Peyer's patch (tissue), 4 donors: ENCODE results near the gene MAST4. TPM values are rescaled to one million over a fixed set of nuclear protein-coding genes. Genes with fewer than 3 reads are reported as not detected.

Source experiments
- DNase-seq, 3 donors: peaks; one replicate each; pipeline ENCODE4 v3.0.0-alpha.2; 2017 to 2019
- H3K27ac ChIP-seq, 4 donors: fragments of 200-600 bp; sonication (generic); one replicate each; pipeline ENCODE4 v1.5.1; 2016 to 2019
- H3K27me3 ChIP-seq, 2 donors: fragments of 200-600 bp; sonication (generic); one replicate each; pipeline ENCODE4 v1.5.1; 2019
- H3K36me3 ChIP-seq, 3 donors: fragments of 200-600 bp; sonication (generic); one replicate each; pipeline ENCODE4 v1.5.1; 2016 to 2019
- H3K4me1 ChIP-seq, 4 donors: fragments of 200-600 bp; sonication (generic); one replicate each; pipeline ENCODE4 v1.5.1; 2016 to 2019
- H3K4me3 ChIP-seq, 4 donors: fragments of 200-600 bp; sonication (generic); 1 replicate in 3 of 4; 2 replicates in 1 of 4; pipeline ENCODE4 v1.5.1; 2016 to 2019; ENCODE audit warnings: mild to moderate bottlenecking in 1 of 4
- H3K9me3 ChIP-seq, 4 donors: fragments of 200-600 bp; sonication (generic); one replicate each; pipeline ENCODE4 v1.5.1; 2016 to 2019; ENCODE audit warnings: mild to moderate bottlenecking in 1 of 4
- CTCF ChIP-seq, 6 experiments: fragments of 450-650 bp in 4 of 6; fragments of 200-600 bp in 2 of 6; sonication (generic) in 1 of 6; IDR thresholded peaks; one replicate each; pipeline ENCODE4 v1.5.1; 2017 to 2019; ENCODE audit warnings: antibody characterized with exemption in 6 of 6, mild to moderate bottlenecking in 3 of 6, moderate library complexity in 1 of 6
- POLR2A ChIP-seq, 2 donors: fragments of 450-650 bp; IDR thresholded peaks; one replicate each; pipeline ENCODE4 v1.5.1; 2017; ENCODE audit warnings: antibody characterized with exemption in 2 of 2, mild to moderate bottlenecking in 2 of 2, moderate library complexity in 2 of 2
- total RNA-seq, 4 donors: library from RNA; depleted of rRNA; stranded (reverse); fragments of >200 nt; gene quantifications; one replicate each; pipeline ENCODE4 v1.1.0, GENCODE V29; 2016

The MAST4 gene
- total RNA-seq, 4 donors from 2014 or later = 20.2 to 23.1 (median 21.4) TPM

DNA sequence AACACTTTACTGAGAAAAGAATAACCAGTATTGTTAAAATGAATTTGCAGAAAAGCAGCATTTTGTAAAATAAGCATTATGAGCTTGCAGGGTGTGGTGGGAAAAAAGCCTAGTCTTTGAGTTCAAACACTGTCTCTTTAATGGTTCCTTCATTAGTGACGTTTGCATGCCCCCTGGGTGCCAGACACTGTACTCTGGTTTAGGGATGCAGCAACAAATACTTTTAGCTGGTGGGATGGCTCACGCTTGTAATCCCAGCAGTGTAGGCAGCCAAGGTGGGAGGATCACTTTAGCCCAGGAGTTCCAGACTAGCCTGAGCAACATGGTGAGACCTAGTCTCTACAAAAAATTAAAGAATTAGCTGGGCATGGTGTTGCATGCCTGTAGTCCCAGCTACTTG, 62.3 kb downstream of the MAST4 start:
- H3K4me3 ChIP-seq = no peak overlapping the region
- no peaks in the 10 kb centered on the region for H3K4me1 ChIP-seq
- H3K27me3 ChIP-seq = no peaks in the 10 kb centered on the region
- H3K9me3 ChIP-seq = no peaks in the 10 kb centered on the region
- no peaks in the 10 kb centered on the region for H3K36me3 ChIP-seq
- no peak for DNase-seq
- TF ChIP-seq CTCF (IDR thresholded peaks at IDR 0.05) = no peak
- TF ChIP-seq POLR2A (IDR thresholded peaks at IDR 0.05) = no peak
- H3K27ac ChIP-seq = no peak overlapping the region

GRCh38 chr5:66659780-66660179, 63.6 kb downstream of the MAST4 start:
- Histone ChIP-seq H3K9me3 (no peaks in the 10 kb centered on the region), H3K27me3 (no peaks in the 10 kb centered on the region), H3K27ac (no peak overlapping the region), H3K36me3 (no peaks in the 10 kb centered on the region), H3K4me1 (no peaks in the 10 kb centered on the region), H3K4me3 (no peak overlapping the region)
- TF ChIP-seq CTCF (IDR thresholded peaks at IDR 0.05) (no peak), POLR2A (IDR thresholded peaks at IDR 0.05) (no peak)
- DNase-seq = no peak

GRCh38 chr5:66660396-66660795, 64.2 kb downstream of the MAST4 start:
- no peak for DNase-seq
- H3K27me3 ChIP-seq = no peaks in the 10 kb centered on the region
- H3K36me3 ChIP-seq = no peaks in the 10 kb centered on the region
- no peak overlapping the region for H3K4me3 ChIP-seq
- no peak overlapping the region for H3K27ac ChIP-seq
- no peaks in the 10 kb centered on the region for H3K4me1 ChIP-seq
- TF ChIP-seq POLR2A (IDR thresholded peaks at IDR 0.05) = no peak
- TF ChIP-seq CTCF (IDR thresholded peaks at IDR 0.05) = no peak
- H3K9me3 ChIP-seq = no peaks in the 10 kb centered on the region

GRCh38 chr5:66661149-66661548, 65.0 kb downstream of the MAST4 start:
- H3K27me3 ChIP-seq = no peaks in the 10 kb centered on the region
- no peak overlapping the region for H3K4me3 ChIP-seq
- no peaks in the 10 kb centered on the region for H3K36me3 ChIP-seq
- no peak for DNase-seq
- peak overlapping the region in 1 of 4 donors; percentile 36 for H3K27ac ChIP-seq
- H3K4me1 ChIP-seq = no peaks in the 10 kb centered on the region
- TF ChIP-seq CTCF (IDR thresholded peaks at IDR 0.05) (no peak), POLR2A (IDR thresholded peaks at IDR 0.05) (no peak)
- H3K9me3 ChIP-seq = no peaks in the 10 kb centered on the region

- Histone ChIP-seq H3K4me3 (no peak overlapping the region), H3K27me3 (no peaks in the 10 kb centered on the region), H3K36me3 (no peaks in the 10 kb centered on the region), H3K9me3 (no peaks in the 10 kb centered on the region), H3K27ac (no peak overlapping the region), H3K4me1 (no peaks in the 10 kb centered on the region)
- peak in 1 of 3 donors; percentile 22 for DNase-seq
- no peak for TF ChIP-seq POLR2A (IDR thresholded peaks at IDR 0.05)
These were observed 70.6 kb downstream of the MAST4 start for GRCh38 chr5:66666778-66667177.

DNA sequence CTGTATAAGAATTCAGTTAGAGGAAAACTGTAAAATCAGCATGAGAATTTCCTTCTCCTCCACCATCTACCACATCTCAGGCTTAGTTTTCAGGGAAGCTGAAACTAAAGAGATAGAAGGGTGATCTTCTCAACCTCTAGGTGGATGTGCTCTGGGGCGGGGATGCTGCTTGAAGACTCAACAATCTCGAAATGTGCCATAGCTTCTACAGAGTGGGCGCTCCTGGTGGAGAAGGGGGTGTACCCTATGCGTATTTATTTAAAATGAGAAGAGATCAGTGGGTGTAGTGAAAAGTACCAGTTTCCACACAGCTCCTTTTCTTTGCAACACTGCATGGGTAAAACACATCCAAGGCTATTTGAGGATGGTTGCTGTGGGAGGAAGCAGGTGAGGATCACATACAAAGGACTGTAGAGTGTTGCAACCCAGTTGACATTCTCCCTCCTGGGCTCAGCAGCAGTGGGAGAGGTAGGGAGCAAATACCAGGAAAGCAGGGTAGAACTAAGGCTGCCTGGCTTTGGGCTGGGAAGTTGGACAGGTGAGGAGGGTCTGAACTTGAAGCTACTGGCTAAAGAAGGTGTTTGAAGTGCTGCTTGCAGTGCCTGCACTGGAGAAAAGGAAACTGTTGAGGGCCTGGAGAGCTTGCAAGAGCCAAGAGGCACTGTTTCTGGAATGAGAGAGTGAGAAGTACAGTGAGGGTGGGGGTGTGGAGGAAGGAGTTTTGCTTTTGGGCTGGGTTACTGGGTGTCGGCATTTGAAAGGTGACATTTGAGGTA, 73.1 kb downstream of the MAST4 start:
- H3K27ac ChIP-seq = no peak overlapping the region
- no peaks in the 10 kb centered on the region for H3K9me3 ChIP-seq
- no peak for TF ChIP-seq POLR2A (IDR thresholded peaks at IDR 0.05)
- no peak for TF ChIP-seq CTCF (IDR thresholded peaks at IDR 0.05)
- no peak for DNase-seq
- no peaks in the 10 kb centered on the region for H3K27me3 ChIP-seq
- no peaks in the 10 kb centered on the region for H3K36me3 ChIP-seq
- H3K4me1 ChIP-seq = no peaks in the 10 kb centered on the region
- H3K4me3 ChIP-seq = no peak overlapping the region
